Measurements from ENCODE around the gene ANXA10.
A peak's percentile ranks its signal among the peaks of the same experiment; 100 is the strongest.
"Not testable (repeated sequence)": the region's sequence is repeated elsewhere in the genome, so short reads cannot be mapped to it uniquely, and the experiment has no call there.

ANXA10 gene

GRCh38 chr4:168119100-168119499 lies 26.8 kb downstream of the ANXA10 start:
- DNase-seq (ENCODE audit: low read depth in 2 of 2) = no peak

GRCh38 chr4:168119890-168120289 lies 27.6 kb downstream of the ANXA10 start:
- no peak for DNase-seq (ENCODE audit: low read depth in 2 of 2)

- no peak for DNase-seq (ENCODE audit: low read depth in 2 of 2)
These were observed 28.5 kb downstream of the ANXA10 start for GRCh38 chr4:168120811-168121210.

GRCh38 chr4:168124008-168124641 lies 31.8 kb downstream of the ANXA10 start:
- DNase-seq (ENCODE audit: low read depth in 2 of 2) = no peak

GRCh38 chr4:168126952-168127351 lies 34.6 kb downstream of the ANXA10 start:
- no peak for DNase-seq (ENCODE audit: low read depth in 2 of 2)

GRCh38 chr4:168128601-168129000 lies 36.3 kb downstream of the ANXA10 start:
- no peak for DNase-seq (ENCODE audit: low read depth in 2 of 2)

- DNase-seq (ENCODE audit: low read depth in 2 of 2) = no peak
These were observed 36.9 kb downstream of the ANXA10 start for GRCh38 chr4:168129046-168129772.

- no peak for DNase-seq (ENCODE audit: low read depth in 2 of 2)
These were observed 37.5 kb downstream of the ANXA10 start for GRCh38 chr4:168129802-168130201.

GRCh38 chr4:168131196-168131595 lies 38.9 kb downstream of the ANXA10 start:
- DNase-seq (ENCODE audit: low read depth in 2 of 2) = no peak

GRCh38 chr4:168134651-168135050 lies 42.3 kb downstream of the ANXA10 start:
- no peak for DNase-seq (ENCODE audit: low read depth in 2 of 2)

GRCh38 chr4:168135860-168136259 lies 43.5 kb downstream of the ANXA10 start:
- not testable (repeated sequence) for DNase-seq (ENCODE audit: low read depth in 2 of 2)

GRCh38 chr4:168137695-168138094 lies 45.4 kb downstream of the ANXA10 start:
- not testable (repeated sequence) for DNase-seq (ENCODE audit: low read depth in 2 of 2)

- DNase-seq (ENCODE audit: low read depth in 2 of 2) = no peak
These were observed 45.8 kb downstream of the ANXA10 start for GRCh38 chr4:168138143-168138542.

- DNase-seq (ENCODE audit: low read depth in 2 of 2) = no peak
These were observed 47.0 kb downstream of the ANXA10 start for GRCh38 chr4:168139336-168139735.

GRCh38 chr4:168141733-168142132 lies 49.4 kb downstream of the ANXA10 start:
- no peak for DNase-seq (ENCODE audit: low read depth in 2 of 2)

GRCh38 chr4:168143601-168144000 lies 51.3 kb downstream of the ANXA10 start:
- DNase-seq (ENCODE audit: low read depth in 2 of 2) = no peak

- DNase-seq (ENCODE audit: low read depth in 2 of 2) = no peak
These were observed 58.2 kb downstream of the ANXA10 start for GRCh38 chr4:168150420-168151050.

- no peak for DNase-seq (ENCODE audit: low read depth in 2 of 2)
These were observed 59.0 kb downstream of the ANXA10 start for GRCh38 chr4:168151327-168151726.

- DNase-seq (ENCODE audit: low read depth in 2 of 2) = no peak
These were observed 60.6 kb downstream of the ANXA10 start for GRCh38 chr4:168152837-168153500.

- peak; percentile 24 to 27 for DNase-seq (ENCODE audit: low read depth in 2 of 2)
These were observed 61.5 kb downstream of the ANXA10 start for GRCh38 chr4:168153596-168154440.

GRCh38 chr4:168154546-168155277 lies 62.4 kb downstream of the ANXA10 start:
- no peak for DNase-seq (ENCODE audit: low read depth in 2 of 2)

Data from stimulated activated CD4-positive, alpha-beta T cell treated with anti-CD3 and anti-CD28 coated beads, Interleukin-1b, Interleukin-23, amount 100 ng/mL, for 1 hour (primary cell).